Stimulated activated CD8-positive, alpha-beta memory T cell treated with anti-CD3 and anti-CD28 coated beads, Interleukin-2, amount 100 ng/mL, for 48 hours (primary cell): ENCODE data around the gene LSG1.

ENCODE experiments used
- DNase-seq, 2 donors: peaks; one replicate each; pipeline ENCODE4 v3.0.0-alpha.2; 2020; ENCODE audit warnings: low read depth in 2 of 2

LSG1 gene

GRCh38 chr3:194671900-194672808, at the start of gene LSG1:
LSG1 (minus strand) TSS chr3:194672191; CDS start chr3:194672162, 29 bp downstream.
- DNase-seq: peak; percentile 75 to 86

GRCh38 chr3:194720048-194720447, 48.1 kb upstream of the LSG1 start:
- no peak for DNase-seq

GRCh38 chr3:194718079-194718478, 46.1 kb upstream of the LSG1 start:
- no peak for DNase-seq

GRCh38 chr3:194715022-194715800, 43.2 kb upstream of the LSG1 start:
- DNase-seq: no peak

- no peak for DNase-seq
These were observed 42.6 kb upstream of the LSG1 start for GRCh38 chr3:194714564-194714963.

GRCh38 chr3:194714137-194714455, 42.1 kb upstream of the LSG1 start:
- DNase-seq: no peak

- DNase-seq: no peak
These were observed 41.5 kb upstream of the LSG1 start for GRCh38 chr3:194713299-194714136.

- no peak for DNase-seq
These were observed 39.9 kb upstream of the LSG1 start for GRCh38 chr3:194711913-194712312.

- DNase-seq: no peak
These were observed 39.3 kb upstream of the LSG1 start for GRCh38 chr3:194711286-194711685.

GRCh38 chr3:194707147-194707540, 35.2 kb upstream of the LSG1 start:
- no peak for DNase-seq

- no peak for DNase-seq
These were observed 33.8 kb upstream of the LSG1 start for GRCh38 chr3:194705761-194706160.

GRCh38 chr3:194705227-194705626, 33.2 kb upstream of the LSG1 start:
- no peak for DNase-seq

GRCh38 chr3:194702545-194702944, 30.6 kb upstream of the LSG1 start:
- DNase-seq: no peak

GRCh38 chr3:194696702-194697101, 24.7 kb upstream of the LSG1 start:
- no peak for DNase-seq

- no peak for DNase-seq
These were observed 19.7 kb upstream of the LSG1 start for GRCh38 chr3:194691481-194692283.

GRCh38 chr3:194690501-194691372, 18.7 kb upstream of the LSG1 start:
- DNase-seq: no peak

GRCh38 chr3:194689493-194689944, 17.5 kb upstream of the LSG1 start:
- DNase-seq: peak in 1 of 2 donors; percentile 6

- no peak for DNase-seq
These were observed 17.0 kb upstream of the LSG1 start for GRCh38 chr3:194688946-194689345.

GRCh38 chr3:194688200-194688740, 16.3 kb upstream of the LSG1 start:
- peak in 1 of 2 donors; percentile 15 for DNase-seq
